Small intestine (tissue), 7 donors: ENCODE results near the gene DNAI4. TPM values are rescaled to one million over a fixed set of nuclear protein-coding genes. Genes with fewer than 3 reads are reported as not detected.
"Not testable (repeated sequence)": the region's sequence is repeated elsewhere in the genome, so short reads cannot be mapped to it uniquely, and the experiment has no call there.

ENCODE experiments used
- DNase-seq, 2 donors: peaks; one replicate each; pipeline versions ENCODE4 v3.0.0 to v3.0.0-alpha.2; 2013
- FAIRE-seq: peaks from 2 replicates; lab custom pipeline; 2012; peaks lifted over from hg19 to GRCh38; lab: Jason Lieb, UNC
- H3K27ac ChIP-seq, 3 donors: one replicate each; pipeline ENCODE4 v1.5.1; 2013; ENCODE audit warnings: low read length in 2 of 3, mild to moderate bottlenecking in 2 of 3, control low read depth in 1 of 3, inconsistent platforms in 1 of 3, low read depth in 1 of 3, moderate library complexity in 1 of 3
- H3K27me3 ChIP-seq, 3 donors: one replicate each; pipeline ENCODE4 v1.6.1; 2013; ENCODE audit warnings: low read length in 3 of 3, inconsistent platforms in 1 of 3; ENCODE audit not compliant: control insufficient read depth in 3 of 3, insufficient read depth in 3 of 3
- H3K36me3 ChIP-seq, 3 donors: one replicate each; pipeline ENCODE4 v1.6.1; 2013; ENCODE audit warnings: low read length in 3 of 3, inconsistent platforms in 1 of 3, low read depth in 1 of 3, mild to moderate bottlenecking in 1 of 3, moderate library complexity in 1 of 3; ENCODE audit not compliant: control insufficient read depth in 3 of 3, insufficient read depth in 2 of 3
- H3K4me1 ChIP-seq, 3 donors: one replicate each; pipeline ENCODE4 v1.6.1; 2013; ENCODE audit warnings: low read length in 2 of 3, inconsistent platforms in 1 of 3, low read depth in 1 of 3, mild to moderate bottlenecking in 1 of 3, moderate library complexity in 1 of 3; ENCODE audit not compliant: control insufficient read depth in 3 of 3, insufficient read depth in 2 of 3
- H3K4me3 ChIP-seq, 3 donors: one replicate each; pipeline ENCODE4 v1.5.1; 2013; ENCODE audit warnings: low read length in 3 of 3, control low read depth in 1 of 3, inconsistent platforms in 1 of 3, low read depth in 1 of 3, mild to moderate bottlenecking in 1 of 3, moderate library complexity in 1 of 3
- H3K9me3 ChIP-seq, 2 donors: one replicate each; pipeline ENCODE4 v1.6.1; 2013; ENCODE audit warnings: low read depth in 1 of 2, low read length in 1 of 2; ENCODE audit not compliant: control insufficient read depth in 2 of 2, insufficient read depth in 1 of 2
- whole genome bisulfite sequencing, 3 donors: extraction: QIAGEN DNeasy Blood & Tissue Kit; methylation state at CpG; one replicate each; pipeline ENCODE4 v1.1.7; 2013; 5-methylcytosine and 5-hydroxymethylcytosine counted together
- polyA plus RNA-seq, 4 donors: library from polyadenylated mRNA; stranded (reverse) in 3 of 4; unstranded in 1 of 4; fragments of 200-250 nt in 3 of 4; fragments of 120-200 nt in 1 of 4; gene quantifications; one replicate each; pipeline versions ENCODE4 v1.2.1 to v1.2.3, GENCODE V29; 2013
- donor health status: healthy with polysubstance abuse.
- donor health status: control.
- donor health status: control.
- donor health status: Bipolar disorder and iron deficiency.
- donor health status: healthy.

DNAI4 gene
- polyA plus RNA-seq, 4 donors: 0.54 to 3.4 (median 0.96) TPM

GRCh38 chr1:66920543-66920942, 4.1 kb downstream of the DNAI4 start:
- H3K4me1 ChIP-seq: peaks cover 2 to 16% (median 4%) of the 10 kb centered on the region in 3 donors
- 97 to 99% (median 98%) methylated on average over 2 of the region's 2 CpGs for WGBS, 3 donors
- DNase-seq (no peak), FAIRE-seq (no peak)
- H3K4me3 ChIP-seq: no peak overlapping the region
- no peak overlapping the region for H3K27ac ChIP-seq
- H3K9me3 ChIP-seq: peaks cover 0 to 5% of the 10 kb centered on the region in 2 donors
- H3K27me3 ChIP-seq: no peaks in the 10 kb centered on the region
- peaks cover 0 to 7% (median 0%) of the 10 kb centered on the region in 3 donors for H3K36me3 ChIP-seq

GRCh38 chr1:66919828-66920227, 4.8 kb downstream of the DNAI4 start:
- DNase-seq (no peak), FAIRE-seq (no peak)
- H3K27ac ChIP-seq: no peak overlapping the region
- peaks cover 0 to 5% of the 10 kb centered on the region in 2 donors for H3K9me3 ChIP-seq
- 87 to 91% (median 87%) methylated on average over 3 of the region's 3 CpGs for WGBS, 3 donors
- no peak overlapping the region for H3K4me3 ChIP-seq
- peaks cover 2 to 16% (median 4%) of the 10 kb centered on the region in 3 donors for H3K4me1 ChIP-seq
- H3K27me3 ChIP-seq: no peaks in the 10 kb centered on the region
- peaks cover 0 to 7% (median 0%) of the 10 kb centered on the region in 3 donors for H3K36me3 ChIP-seq

GRCh38 chr1:66919063-66919462, 5.6 kb downstream of the DNAI4 start:
- no peak for DNase-seq
- H3K27ac ChIP-seq: no peak overlapping the region
- FAIRE-seq: no peak
- no peaks in the 10 kb centered on the region for H3K27me3 ChIP-seq
- H3K36me3 ChIP-seq: peaks cover 0 to 7% (median 0%) of the 10 kb centered on the region in 3 donors
- 41 to 71% (median 67%) methylated on average over 1 of the region's 1 CpG for WGBS, 3 donors
- peaks cover 2 to 16% (median 4%) of the 10 kb centered on the region in 3 donors for H3K4me1 ChIP-seq
- peaks cover 0 to 5% of the 10 kb centered on the region in 2 donors for H3K9me3 ChIP-seq
- no peak overlapping the region for H3K4me3 ChIP-seq

GRCh38 chr1:66917476-66917875, 7.2 kb downstream of the DNAI4 start:
- 95 to 96% (median 96%) methylated on average over 1 of the region's 1 CpG for WGBS, 3 donors
- DNase-seq (no peak), FAIRE-seq (no peak)
- H3K4me1 ChIP-seq: peaks cover 0 to 16% (median 2%) of the 10 kb centered on the region in 3 donors
- no peaks in the 10 kb centered on the region for H3K27me3 ChIP-seq
- H3K27ac ChIP-seq: peak overlapping the region in 1 of 3 donors; percentile 35
- peaks cover 0 to 7% (median 0%) of the 10 kb centered on the region in 3 donors for H3K36me3 ChIP-seq
- H3K4me3 ChIP-seq: no peak overlapping the region
- peaks cover 0 to 5% of the 10 kb centered on the region in 2 donors for H3K9me3 ChIP-seq

DNA sequence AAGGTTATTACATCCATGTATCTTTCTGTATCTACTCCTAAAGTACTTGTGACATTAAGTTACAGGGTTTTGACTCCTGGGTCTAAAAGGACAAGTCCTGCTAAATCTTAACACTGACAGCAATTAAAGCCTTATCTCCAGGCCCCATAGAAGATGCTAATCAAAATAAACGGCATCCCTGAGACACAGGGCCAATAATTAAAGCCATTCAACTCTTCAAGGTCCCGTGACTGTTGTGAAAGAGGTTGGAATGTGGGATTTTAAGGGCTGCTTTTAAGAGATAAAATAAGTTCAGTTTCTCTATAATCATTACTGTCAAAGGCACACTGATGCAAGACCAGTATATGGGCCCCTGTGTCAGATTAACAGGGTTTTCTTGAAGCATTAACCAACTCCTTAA, 8.3 kb downstream of the DNAI4 start:
- Histone ChIP-seq H3K4me1 (peaks cover 0 to 10% (median 0%) of the 10 kb centered on the region in 3 donors), H3K27ac (no peak overlapping the region), H3K9me3 (peaks cover 0 to 5% of the 10 kb centered on the region in 2 donors), H3K4me3 (no peak overlapping the region), H3K36me3 (peaks cover 0 to 7% (median 0%) of the 10 kb centered on the region in 3 donors), H3K27me3 (no peaks in the 10 kb centered on the region)
- FAIRE-seq (no peak), DNase-seq (peak in 1 of 2 donors; percentile 78)
- WGBS, 3 donors: 11 to 53% (median 51%) methylated on average over 2 of the region's 2 CpGs

DNA sequence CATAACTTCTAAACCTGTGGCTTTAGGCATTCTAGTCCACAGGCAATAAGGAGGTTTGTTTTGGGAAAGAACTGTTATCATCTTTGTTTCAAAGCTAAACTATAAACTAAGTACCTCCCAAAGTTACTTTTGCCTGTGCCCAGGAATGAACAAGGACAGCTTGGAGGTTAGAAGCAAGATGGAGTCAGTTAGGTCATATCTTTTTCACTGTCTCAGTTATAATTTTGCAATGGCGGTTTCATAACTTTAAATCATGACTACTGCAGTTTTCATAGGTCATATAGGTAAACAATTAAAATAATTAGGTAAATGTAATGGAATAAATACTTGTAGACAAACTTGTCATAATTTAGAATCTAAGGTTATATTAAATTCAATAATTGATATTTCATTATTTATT, 9.5 kb downstream of the DNAI4 start:
- not testable (repeated sequence) for H3K36me3 ChIP-seq, H3K4me3 ChIP-seq, H3K27ac ChIP-seq, DNase-seq, H3K27me3 ChIP-seq, H3K4me1 ChIP-seq, H3K9me3 ChIP-seq, FAIRE-seq
- 90 to 95% (median 93%) methylated on average over 1 of the region's 1 CpG for WGBS, 3 donors

DNA sequence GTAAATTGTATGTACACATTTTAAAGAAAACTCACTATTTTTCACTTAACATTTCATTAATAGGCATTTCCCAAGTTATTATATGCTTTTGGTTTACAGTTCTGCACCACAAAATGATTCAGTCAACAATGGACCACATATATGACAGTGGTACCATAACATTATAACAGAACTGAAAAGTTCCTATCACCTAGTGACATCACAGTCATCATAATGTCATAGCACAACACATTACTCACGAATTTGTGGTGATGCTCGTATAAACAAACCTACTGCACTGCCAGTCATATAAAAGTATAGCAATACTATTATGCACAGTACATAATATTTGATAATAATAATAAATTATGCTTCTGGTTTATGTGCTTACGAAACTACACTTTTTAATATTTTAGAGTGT, 30.9 kb downstream of the DNAI4 start:
- no peak overlapping the region for H3K4me3 ChIP-seq
- no peak for FAIRE-seq
- WGBS, 3 donors: 89 to 92% (median 91%) methylated on average over 3 of the region's 3 CpGs

GRCh38 chr1:66890621-66891020, 34.0 kb downstream of the DNAI4 start:
- Histone ChIP-seq H3K36me3 (no peaks in the 10 kb centered on the region), H3K4me1 (no peaks in the 10 kb centered on the region), H3K27ac (no peak overlapping the region), H3K27me3 (no peaks in the 10 kb centered on the region), H3K9me3 (no peaks in the 10 kb centered on the region), H3K4me3 (no peak overlapping the region)
- no peak for DNase-seq
- 94 to 100% (median 97%) methylated on average over 1 of the region's 1 CpG for WGBS, 3 donors
- FAIRE-seq: no peak

More for the DNA sequence above, 30.9 kb downstream of the DNAI4 start:
- no peak for DNase-seq
- Histone ChIP-seq H3K27me3 (no peaks in the 10 kb centered on the region), H3K9me3 (no peaks in the 10 kb centered on the region), H3K4me1 (no peaks in the 10 kb centered on the region), H3K36me3 (no peaks in the 10 kb centered on the region), H3K27ac (no peak overlapping the region)

DNA sequence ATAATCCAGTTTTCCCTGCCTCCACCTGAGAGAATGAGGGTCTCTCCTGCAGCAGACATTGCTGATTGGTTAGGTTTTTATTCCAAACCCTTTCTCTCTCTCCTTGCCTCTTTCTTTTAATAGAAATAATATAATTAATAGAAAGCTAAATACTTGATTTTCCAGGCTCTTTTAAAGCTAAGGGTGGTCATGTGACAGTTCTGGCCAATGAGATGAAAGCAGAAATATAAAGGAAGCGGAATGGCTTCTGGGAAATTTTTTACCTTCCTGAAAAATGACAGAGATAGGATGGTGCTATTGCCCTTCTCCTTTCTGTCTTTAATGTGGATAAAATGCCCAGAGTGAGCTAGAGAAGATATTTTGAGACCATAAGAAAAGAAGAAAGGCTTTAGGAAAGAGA, 35.6 kb downstream of the DNAI4 start:
- DNase-seq: no peak
- Histone ChIP-seq H3K27me3 (no peaks in the 10 kb centered on the region), H3K9me3 (no peaks in the 10 kb centered on the region), H3K36me3 (no peaks in the 10 kb centered on the region), H3K4me3 (no peak overlapping the region), H3K4me1 (no peaks in the 10 kb centered on the region), H3K27ac (no peak overlapping the region)
- no peak for FAIRE-seq
- WGBS, 3 donors: 87 to 100% (median 95%) methylated on average over 1 of the region's 1 CpG
